Dedifferentiated amniotic fluid mesenchymal stem cell (primary cell): ENCODE measurements around the gene STK16.
A peak's percentile ranks its signal among the peaks of the same experiment; 100 is the strongest.
"Not testable (repeated sequence)": the region's sequence is repeated elsewhere in the genome, so short reads cannot be mapped to it uniquely, and the experiment has no call there.

Experiments
- DNase-seq: peaks from one replicate; pipeline ENCODE4 v3.0.0-alpha.2; 2016; ENCODE audit errors: extremely low spot score

Gene STK16

DNA sequence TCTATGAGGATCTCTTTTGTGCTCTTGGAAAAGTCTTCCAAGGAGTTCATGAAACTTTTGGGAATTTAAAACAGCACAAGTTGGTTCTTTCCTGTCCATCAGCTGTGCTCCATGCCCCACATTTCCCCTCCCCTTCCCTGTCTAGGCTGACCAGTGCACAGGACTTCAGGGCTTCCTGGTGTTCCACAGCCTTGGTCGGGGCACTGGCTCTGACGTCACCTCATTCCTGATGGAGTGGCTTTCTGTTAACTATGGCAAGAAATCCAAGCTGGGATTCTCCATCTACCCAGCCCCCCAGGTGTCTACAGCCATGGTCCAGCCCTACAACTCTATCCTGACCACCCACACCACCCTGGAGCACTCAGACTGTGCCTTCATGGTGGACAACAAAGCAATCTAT, 25.7 kb downstream of the STK16 start:
- DNase-seq, result no peak

DNA sequence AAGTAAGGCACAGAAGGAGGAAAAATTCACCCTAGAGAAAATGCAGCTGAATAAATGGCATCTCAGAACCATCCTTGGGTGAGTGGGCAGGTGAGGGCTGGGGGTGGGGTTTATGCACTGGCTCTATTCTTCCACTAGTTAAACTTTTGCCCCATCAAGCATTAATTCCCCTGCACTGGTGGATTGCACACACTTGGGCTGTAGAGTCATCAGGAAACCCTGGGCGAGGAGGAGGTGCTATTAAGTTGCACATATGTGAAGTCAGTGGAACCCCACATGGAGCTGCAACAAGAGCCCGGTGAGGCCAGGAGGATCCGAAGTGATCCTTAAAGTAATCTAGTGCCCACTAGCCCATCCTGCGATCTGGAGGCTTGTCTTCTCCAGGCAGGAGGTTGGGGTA, 27.1 kb downstream of the STK16 start:
- no peak for DNase-seq

DNA sequence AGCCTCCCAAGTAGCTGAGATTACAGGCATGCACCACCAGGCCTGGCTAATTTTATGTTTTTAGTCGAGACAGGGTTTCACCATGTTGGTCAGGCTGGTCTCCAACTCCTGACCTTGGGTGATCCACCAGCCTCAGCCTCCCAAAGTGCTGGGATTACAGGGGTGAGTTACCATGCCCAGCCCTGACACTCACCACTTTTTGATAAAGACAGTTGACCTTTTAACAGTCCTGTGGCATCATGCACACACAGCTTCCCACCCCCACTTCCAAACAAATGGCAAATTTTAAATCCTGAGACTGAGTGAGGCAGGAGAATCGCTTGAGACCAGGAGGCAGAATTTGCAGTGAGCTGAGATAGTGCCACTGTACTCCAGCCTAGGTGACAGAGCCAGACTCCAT, 27.7 kb downstream of the STK16 start:
- no peak for DNase-seq

DNA sequence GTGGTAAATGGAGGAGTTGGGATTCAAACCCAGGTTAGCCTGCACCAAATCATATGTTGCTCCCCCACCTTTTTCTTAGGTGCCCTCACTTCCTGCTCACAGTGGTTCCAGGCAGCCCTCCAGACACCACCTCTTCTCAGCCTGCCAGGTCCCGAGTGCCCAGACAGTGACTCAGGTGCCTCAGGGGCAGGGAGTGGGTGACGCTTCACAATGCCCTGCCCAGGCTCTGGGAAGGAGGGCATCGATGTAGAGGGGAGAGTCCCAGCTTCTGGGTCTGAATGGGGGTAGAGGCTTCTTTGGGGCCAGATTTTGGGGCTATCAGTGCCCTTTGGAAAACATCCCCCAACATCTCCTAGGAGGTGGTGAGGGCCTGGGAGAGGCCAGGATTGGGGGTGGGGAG, 28.7 kb downstream of the STK16 start:
- no peak for DNase-seq

DNA sequence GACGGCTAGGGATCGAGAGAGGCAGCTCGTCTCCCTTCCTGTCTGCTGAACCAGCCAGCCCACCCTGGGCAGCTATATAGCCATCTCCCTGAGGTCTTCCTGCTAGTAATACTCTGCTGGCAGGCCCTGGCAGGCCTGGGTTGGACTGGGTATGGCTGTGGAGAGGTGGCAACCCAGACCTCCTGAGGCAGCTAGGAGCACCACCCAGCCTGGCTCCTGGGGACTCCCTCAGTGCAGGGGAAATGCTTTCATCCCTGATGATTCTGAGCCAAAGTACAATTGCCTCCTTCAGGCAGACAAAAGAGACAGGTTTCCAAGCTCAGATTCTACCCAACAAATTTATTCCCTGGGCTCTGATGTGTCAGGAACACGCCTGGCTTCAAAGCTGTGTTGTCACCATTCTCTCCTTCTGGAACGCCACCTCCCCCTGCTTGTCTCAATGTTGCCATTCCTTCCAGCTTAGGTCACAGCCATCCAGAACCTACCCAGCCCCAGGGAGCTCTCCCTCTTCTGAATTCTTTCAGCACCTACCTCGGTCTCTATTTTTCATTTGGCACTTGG, 29.2 kb downstream of the STK16 start:
- peak; percentile 89 for DNase-seq

DNA sequence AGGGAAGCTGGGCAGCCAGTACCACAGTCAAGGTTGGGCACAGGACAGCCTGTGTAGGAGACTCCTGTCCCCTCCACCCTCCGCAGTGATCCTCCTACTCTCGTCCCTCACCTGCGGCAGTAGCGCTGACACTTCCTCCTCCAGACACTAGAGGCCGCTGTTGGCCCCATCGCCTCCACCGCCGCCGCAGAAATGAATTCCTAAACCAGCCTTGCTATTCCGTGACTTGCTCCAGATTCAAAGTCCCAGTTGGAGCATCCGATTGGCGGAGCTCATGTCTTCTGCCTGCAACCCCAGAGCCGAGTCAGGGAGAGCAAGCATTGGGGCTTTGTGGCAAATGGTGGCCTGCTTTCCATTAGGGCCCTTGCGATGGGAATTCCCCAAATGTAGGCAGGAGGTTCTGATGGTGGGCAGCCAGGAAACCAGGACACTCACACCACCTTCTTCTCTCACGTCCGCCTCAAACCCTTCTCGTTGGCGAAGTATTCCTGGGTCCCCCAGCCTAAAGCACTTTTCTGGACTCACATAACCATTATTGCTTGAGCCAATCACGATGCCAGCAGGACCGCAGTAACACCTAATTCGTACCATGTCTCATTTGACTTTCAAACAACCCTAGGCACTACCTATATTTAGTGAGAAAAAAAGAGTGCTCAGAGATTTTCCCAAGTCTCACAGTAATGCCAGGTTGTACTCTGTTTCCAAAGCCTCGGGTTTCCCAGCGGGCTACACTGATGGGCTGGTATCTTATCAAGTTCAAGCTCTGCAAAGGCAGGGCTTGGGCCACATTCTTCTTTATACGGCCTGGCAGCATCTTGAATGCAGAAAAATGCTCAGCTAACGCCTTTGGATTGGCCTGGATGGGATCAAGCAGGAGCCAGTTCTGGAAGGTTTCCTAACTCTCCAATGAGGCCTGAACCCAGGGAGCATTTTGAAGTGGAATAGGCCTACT, 32.7 kb downstream of the STK16 start:
- peak; percentile 74 for DNase-seq

DNA sequence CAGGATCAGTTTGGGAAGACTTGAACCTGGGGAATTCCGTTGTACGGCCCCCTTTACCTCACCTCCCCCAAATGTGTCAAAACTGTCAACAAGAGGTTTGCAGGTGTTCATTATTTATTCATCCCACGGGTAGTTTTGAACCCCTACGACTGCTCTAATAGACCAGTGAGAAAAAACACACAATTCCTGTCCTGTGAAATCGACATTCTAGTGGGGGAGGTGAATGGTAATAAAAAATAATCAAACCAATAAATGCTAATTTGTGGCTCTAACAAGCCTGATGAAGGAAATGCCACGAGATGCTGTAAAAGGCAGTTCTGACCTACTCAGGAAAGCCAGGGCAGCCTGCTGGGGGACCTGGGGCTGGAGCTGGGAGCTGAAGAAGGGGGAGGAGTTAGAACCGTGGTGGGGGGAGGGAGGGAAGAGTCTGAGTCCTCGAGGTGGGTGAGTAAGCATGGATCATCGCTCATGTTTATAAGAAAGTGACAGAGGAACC, 33.4 kb downstream of the STK16 start:
- DNase-seq, result no peak

DNA sequence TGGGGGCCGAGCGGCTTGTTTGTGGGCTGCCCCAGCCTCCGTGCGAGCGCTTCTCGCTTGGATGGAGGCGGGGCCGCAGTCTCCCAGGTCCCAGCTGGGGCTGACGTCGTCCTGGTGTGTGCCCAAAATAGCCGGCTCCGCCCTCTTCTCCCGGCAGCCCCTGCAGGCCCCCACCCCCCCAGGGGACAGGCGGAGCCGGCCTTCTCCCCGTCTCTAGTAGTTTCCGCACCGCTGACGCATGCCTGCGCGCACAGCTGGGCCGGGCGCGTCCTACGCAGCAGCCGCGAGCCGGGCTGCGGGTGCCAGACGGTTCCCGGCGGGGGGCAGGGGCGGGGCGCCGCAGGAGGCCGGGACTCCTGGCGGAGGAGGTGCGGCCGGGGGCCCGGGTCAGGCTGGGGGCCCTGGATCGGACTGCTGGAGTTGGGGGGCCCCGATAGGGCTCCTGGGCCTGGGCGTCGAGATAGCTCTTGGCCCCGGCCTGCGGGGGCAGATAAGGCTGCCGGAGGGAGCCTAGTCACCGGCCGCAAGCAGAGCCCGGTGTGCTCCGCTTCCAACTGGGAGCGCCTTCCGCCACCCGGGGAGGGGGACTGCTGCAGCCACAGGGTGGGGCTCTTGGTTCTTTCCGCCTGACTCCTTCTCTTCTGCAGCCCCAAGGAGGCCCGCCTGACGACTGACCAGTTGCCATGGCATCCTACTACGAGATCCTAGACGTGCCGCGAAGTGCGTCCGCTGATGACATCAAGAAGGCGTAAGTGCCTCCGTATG, 34.1 kb downstream of the STK16 start, which contains the start of gene DNAJB2:
DNAJB2 (plus strand) TSS at position 216 of the 765 bp plus-strand sequence; CDS start at position 684, 468 bp downstream.
- DNase-seq, result peak; percentile 97

DNA sequence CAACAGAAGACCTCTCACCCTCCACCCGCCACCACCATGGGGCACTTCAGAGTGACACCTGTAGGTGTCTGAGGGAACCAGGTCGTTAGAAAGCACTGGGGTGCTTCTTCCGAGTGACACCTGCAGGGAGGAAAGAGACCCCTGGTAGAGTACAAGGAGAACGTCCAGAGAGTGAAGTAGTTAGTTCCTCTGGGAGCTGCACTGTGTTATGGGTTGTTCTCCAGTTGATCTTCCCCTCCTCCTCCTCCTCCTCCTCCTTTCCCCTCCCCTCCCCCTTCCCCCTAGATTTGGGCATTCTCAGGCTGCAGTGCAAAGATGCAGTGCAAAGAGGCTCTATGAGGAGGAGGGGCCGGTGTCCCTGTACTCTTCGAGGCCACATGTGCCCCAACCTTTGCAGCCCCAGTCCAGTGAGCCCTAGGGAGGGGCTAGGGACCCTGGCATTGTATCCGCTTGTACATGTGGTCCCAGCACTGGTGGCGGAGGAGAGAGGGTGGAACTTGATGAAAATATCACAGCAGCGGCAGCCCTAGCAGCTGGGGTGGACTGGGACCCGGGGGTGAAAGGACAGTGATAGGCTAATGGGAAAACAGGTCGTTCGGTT, 34.7 kb downstream of the STK16 start:
- no peak for DNase-seq

DNA sequence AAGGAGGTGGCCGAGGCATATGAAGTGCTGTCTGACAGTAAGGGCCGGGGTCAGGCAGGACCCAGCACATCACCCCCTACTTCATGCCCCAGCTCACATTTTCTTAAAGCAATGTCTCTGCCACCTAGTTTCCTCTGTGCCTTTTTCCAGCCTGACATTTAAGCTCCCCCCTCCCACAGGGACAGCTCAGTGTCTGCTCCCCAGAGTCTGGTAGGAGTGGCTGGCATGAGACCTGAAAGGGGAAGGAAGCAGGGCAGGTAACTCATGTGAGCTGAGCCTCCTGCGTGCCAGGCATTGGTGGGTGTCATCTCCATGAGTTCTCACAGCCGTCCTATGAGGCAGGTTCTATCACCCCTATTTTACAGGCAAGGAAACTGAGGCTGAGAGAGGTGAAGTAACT, 35.4 kb downstream of the STK16 start:
- no peak for DNase-seq

DNA sequence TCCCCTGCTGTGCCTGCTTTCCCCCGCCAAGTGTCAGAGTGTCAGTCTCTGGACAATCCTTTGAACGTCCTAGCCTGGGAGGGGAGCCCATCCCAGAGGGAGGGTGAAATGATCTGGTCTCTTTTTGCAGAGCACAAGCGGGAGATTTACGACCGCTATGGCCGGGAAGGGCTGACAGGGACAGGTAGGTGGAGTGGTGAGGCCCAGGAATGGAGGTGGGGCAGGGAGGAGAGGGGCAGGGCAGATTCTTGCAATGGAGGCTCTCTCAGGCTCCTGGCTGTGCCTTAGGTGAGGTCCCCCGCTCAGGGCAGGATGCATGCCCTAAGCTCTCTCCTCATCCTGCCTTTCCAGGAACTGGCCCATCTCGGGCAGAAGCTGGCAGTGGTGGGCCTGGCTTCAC, 36.3 kb downstream of the STK16 start:
- no peak for DNase-seq

DNA sequence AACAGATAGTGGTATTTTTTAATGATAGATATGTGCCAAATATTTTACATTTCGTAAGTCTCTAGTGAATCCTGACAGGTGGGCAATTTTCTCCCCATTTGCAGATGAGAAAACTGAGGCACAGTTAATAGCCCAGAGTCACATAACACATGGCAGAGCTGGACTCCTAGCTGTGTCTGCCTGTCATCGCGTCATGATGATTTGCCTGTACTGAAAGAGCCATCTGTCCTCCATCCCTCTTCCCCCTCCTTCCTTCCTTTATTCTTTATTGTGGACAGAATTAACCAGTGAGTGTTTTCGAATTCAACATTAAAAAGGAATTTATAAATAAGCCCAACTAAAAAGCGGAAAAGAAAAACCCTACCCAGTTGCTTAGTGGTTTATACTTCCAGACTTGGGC, 37.1 kb downstream of the STK16 start:
- DNase-seq, result no peak

DNA sequence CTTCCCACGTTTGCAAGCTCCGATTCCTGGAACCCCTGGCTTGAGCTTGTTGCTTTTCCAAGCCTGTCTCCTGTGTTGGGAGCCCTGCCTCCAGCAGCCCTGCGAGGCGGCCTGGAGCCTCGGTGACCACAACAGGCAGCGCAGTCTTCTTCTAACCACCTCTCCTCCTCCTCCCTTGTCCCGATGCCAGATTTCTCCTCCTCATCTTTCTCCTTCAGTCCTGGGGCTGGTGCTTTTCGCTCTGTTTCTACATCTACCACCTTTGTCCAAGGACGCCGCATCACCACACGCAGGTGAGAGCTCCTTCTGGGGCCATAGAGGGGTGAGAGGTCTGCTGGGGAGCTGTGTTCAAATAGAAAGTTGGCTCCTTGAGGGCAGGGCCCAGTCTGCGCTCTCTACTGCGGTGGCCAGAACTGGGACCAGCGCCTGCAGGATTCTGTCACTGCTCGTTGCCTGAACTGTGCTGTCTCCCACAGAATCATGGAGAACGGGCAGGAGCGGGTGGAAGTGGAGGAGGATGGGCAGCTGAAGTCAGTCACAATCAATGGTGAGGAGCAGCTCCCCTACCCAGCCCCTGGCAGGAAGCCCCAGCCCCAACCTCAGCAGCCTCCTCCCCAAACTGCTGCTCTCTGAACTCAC, 37.8 kb downstream of the STK16 start:
- no peak for DNase-seq

DNA sequence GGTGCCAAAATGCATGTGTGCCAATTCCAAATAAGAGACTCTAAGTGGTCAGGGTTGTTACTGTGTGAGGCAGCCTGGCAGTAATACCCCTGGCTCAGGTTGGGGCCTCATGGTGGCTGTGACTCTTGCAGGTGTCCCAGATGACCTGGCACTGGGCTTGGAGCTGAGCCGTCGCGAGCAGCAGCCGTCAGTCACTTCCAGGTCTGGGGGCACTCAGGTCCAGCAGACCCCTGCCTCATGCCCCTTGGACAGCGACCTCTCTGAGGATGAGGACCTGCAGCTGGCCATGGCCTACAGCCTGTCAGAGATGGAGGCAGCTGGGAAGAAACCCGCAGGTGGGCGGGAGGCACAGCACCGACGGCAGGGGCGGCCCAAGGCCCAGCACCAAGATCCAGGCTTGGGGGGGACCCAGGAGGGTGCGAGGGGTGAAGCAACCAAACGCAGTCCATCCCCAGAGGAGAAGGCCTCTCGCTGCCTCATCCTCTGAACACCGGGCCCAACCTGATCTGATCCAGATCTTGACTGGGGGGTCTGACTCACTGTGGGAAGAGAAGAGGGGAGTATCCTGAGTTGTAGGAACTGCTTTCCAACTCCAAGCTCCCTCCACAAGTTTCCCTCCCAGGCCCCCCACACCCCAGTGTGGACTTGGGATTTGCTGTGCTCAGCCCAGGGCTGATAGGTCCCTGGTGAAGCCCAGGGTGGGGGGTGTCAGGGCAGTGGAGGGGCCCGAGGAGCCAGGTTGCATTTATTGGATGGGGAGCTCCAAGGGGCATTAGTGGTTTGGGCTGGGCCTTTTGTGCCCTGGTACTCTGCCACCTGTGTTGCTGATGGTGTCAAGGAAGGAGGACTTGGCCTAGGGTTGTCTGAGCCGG, 39.5 kb downstream of the STK16 start:
- DNase-seq, result no peak

DNA sequence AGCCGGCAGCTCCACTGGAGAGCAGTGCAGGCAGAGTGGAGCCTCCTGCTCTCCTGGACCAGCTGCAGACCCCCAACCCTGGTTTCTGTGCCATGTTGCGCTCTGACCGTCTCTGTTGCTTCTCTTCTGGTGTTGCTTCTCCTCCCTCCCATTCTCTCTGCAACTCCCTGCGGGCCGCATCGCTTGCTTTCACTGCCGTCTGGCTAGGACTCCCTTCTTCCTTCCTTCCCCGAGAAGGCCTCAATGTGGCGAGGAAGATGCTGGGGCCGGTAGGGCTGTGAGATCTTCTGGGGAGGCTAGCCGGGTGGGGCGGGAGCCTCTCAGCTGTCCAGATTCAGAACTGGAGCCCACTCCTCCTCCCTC, 40.1 kb downstream of the STK16 start:
- no peak for DNase-seq

DNA sequence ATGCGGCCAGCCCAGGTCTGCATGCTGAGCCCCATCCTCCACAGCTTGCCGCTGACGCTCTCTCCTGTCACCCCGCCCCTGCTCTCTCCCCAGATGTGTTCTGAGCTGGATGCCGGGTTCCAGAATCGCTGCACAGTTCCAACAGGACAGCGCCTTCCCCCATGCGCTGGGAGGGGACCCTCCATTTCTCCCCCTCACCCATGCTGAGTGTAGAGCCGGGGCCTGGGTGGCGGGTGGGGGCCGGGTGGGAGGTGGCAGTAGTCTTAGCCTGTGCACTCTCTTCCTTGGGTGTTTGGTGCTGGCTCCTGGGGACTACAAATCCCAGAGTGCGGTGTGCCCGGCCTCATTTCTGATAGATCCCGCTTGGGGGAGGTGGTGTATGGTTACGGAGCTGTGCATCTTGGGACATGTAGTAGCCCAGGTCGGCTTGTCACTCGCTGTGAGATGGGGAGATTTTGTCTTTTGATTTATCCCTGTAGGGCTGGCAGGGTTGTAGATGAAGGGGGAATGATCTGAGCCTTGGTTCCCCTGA, 40.7 kb downstream of the STK16 start:
- DNase-seq, result peak; percentile 38

DNA sequence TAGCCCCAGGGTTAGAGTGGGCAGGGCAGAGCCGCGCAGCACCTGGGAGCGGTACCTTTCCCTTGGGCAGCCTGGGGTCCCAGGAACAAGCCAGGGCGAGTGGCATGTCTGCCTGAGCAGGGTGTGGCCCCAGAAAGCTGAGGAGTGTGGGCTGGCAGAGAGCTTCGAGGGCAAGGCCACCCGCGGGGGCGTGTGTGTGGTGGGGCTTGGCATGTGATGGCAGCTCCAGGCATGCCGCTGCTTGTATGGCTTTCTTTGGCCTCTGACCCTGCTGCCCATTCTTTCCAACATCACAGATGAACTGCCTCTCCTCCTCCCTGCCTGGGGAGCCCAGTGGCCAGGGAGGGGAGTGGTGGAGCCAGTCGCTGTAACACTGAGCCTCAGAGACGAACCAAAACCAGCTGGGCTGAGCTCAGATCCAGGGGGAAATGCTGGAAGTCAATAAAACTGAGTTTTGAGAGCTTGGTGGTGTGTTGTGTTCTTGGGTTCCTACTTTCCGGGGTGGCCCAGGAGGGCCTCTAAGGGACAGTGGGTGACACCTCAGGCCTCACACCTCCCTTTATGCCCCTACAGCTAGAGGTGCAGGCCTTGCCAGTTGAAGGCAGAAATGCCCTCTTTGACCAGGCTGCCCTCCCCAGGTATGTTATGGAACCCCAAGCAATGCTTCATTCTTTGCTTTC, 41.3 kb downstream of the STK16 start:
- no peak for DNase-seq

DNA sequence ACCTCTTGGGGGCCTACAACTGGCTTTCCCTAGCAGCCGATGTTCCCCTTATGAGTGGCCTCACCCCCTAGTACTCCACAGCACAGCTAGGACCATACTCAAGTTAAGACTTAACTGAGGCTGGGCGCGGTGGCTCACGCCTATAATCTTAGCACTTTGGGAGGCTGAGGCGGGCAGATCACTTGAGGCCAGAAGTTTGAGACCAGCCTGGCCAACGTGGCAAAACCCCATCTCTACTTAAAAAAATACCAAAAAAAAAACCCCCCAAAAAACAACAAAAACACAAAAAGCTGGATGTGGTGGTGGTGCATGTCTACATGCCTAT, 41.8 kb downstream of the STK16 start:
- not testable (repeated sequence) for DNase-seq

DNA sequence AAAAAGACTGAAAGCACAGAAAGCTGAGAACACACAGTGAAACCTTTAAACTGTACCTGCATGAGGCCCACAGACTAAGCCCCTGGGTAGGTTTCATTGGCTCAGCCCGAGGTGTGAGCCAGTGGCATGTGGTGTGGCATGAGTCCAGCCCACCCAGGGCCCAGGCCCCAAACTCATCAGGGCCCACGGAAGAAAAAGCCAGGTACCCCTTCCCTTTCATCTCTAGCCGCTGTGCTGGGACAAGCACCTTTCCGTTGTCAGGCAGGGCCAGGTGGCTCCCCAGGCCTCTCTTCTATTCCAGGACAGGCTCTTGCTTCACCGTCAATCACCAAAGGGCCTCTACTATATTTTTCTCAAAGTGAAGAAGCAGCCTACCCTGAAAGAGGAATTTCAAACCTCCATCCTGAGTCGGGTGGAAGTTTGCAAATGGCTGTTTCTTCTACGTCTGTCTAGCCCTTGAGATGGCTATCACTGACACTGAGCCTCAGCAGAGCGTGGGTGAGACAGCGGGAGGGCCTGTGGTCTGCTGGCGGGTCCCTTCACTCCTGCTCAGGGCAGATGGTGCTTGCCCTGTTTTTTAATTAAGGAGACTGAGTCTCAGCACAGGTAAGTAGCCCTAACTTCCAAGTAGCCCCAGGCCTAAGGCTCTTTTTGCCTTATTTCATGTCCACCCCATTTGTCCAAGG, 42.4 kb downstream of the STK16 start:
- no peak for DNase-seq
